ENCODE results near the gene LHFPL3.

The LHFPL3 gene

GRCh38 chr7:104903044-104903443, 574.6 kb downstream of the LHFPL3 start:
- no peak overlapping the region for H3K4me3 ChIP-seq (ENCODE audit: low read depth, low read length)
- TF ChIP-seq CTCF (IDR thresholded peaks at IDR 0.05; ENCODE audit: low read depth, low read length): no peak

- no peak overlapping the region for H3K4me3 ChIP-seq (ENCODE audit: low read depth, low read length)
- TF ChIP-seq CTCF (IDR thresholded peaks at IDR 0.05; ENCODE audit: low read depth, low read length): no peak
Measured at GRCh38 chr7:104903846-104904245, 575.4 kb downstream of the LHFPL3 start.

GRCh38 chr7:104906032-104906431, 577.6 kb downstream of the LHFPL3 start:
- H3K4me3 ChIP-seq (ENCODE audit: low read depth, low read length): no peak overlapping the region
- TF ChIP-seq CTCF (IDR thresholded peaks at IDR 0.05; ENCODE audit: low read depth, low read length): no peak

GRCh38 chr7:104906556-104906955, 578.2 kb downstream of the LHFPL3 start:
- no peak for TF ChIP-seq CTCF (IDR thresholded peaks at IDR 0.05; ENCODE audit: low read depth, low read length)
- H3K4me3 ChIP-seq (ENCODE audit: low read depth, low read length): no peak overlapping the region

GRCh38 chr7:104908636-104909035, 580.2 kb downstream of the LHFPL3 start:
- no peak for TF ChIP-seq CTCF (IDR thresholded peaks at IDR 0.05; ENCODE audit: low read depth, low read length)

GRCh38 chr7:104909096-104909495, 580.7 kb downstream of the LHFPL3 start:
- no peak for TF ChIP-seq CTCF (IDR thresholded peaks at IDR 0.05; ENCODE audit: low read depth, low read length)
- no peak overlapping the region for H3K4me3 ChIP-seq (ENCODE audit: low read depth, low read length)

More at GRCh38 chr7:104908636-104909035, 580.2 kb downstream of the LHFPL3 start:
- no peak overlapping the region for H3K4me3 ChIP-seq (ENCODE audit: low read depth, low read length)

- TF ChIP-seq CTCF (IDR thresholded peaks at IDR 0.05; ENCODE audit: low read depth, low read length): no peak
- H3K4me3 ChIP-seq (ENCODE audit: low read depth, low read length): peak overlapping the region; percentile 57
Measured at GRCh38 chr7:104914421-104914820, 586.0 kb downstream of the LHFPL3 start.

Measured in WI38 (cell line).